ENCODE results near the gene COMMD2.

The COMMD2 gene

GRCh38 chr3:149784064-149784704 is 31.9 kb upstream of the COMMD2 start:
- H3K4me2 ChIP-seq (ENCODE audit: low read length): no peak overlapping the region
- H3K27me3 ChIP-seq (ENCODE audit: insufficient read depth, low read length): no peaks in the 10 kb centered on the region
- H4K8ac ChIP-seq (ENCODE audit: low read depth, low read length): no peak overlapping the region
- H2AK5ac ChIP-seq (ENCODE audit: low read length): no peak overlapping the region
- H3K79me1 ChIP-seq (ENCODE audit: low read length): peaks cover 3% of the 10 kb centered on the region
- H3K9me3 ChIP-seq (ENCODE audit: insufficient read depth, low read depth, low read length): no peaks in the 10 kb centered on the region
- H3K18ac ChIP-seq (ENCODE audit: low read length): no peak overlapping the region
- no peak overlapping the region for H3K4me3 ChIP-seq (ENCODE audit: low read depth, low read length)
- no CpG with 5 or more reads among the region's 5 CpGs for WGBS (ENCODE audit: extremely low coverage, insufficient coverage, insufficient read length)
- DNase-seq: no peak
- no peaks in the 10 kb centered on the region for H3K36me3 ChIP-seq (ENCODE audit: control insufficient read depth in 1 of 2, insufficient read depth in 2 of 2, low read length in 2 of 2)
- H2BK12ac ChIP-seq (ENCODE audit: low read length): peak overlapping the region; percentile 48
- no peaks in the 10 kb centered on the region for H3K79me2 ChIP-seq (ENCODE audit: control insufficient read depth, insufficient read depth, low read length, poor library complexity)
- no peak overlapping the region for H2AFZ ChIP-seq (ENCODE audit: insufficient read depth, low read length, poor library complexity)
- peak overlapping the region; percentile 7 for H3K9ac ChIP-seq (ENCODE audit: low read length)
- H4K91ac ChIP-seq (ENCODE audit: low read depth, low read length): peak overlapping the region; percentile 67
- peaks cover 0 to 4% of the 10 kb centered on the region in 2 experiments for H3K4me1 ChIP-seq (ENCODE audit: control insufficient read depth in 1 of 2, insufficient read depth in 2 of 2, low read length in 2 of 2)
- peak overlapping the region; percentile 46 for H3K27ac ChIP-seq (ENCODE audit: low read depth, low read length)
- H4K12ac ChIP-seq (ENCODE audit: low read depth, low read length): no peak overlapping the region
- no peak overlapping the region for H3K14ac ChIP-seq (ENCODE audit: low read length)
- H3K23ac ChIP-seq (ENCODE audit: low read length): no peak overlapping the region
- peak overlapping the region; percentile 74 for H2BK120ac ChIP-seq (ENCODE audit: insufficient read depth, low read length, poor library complexity)
- H3K4ac ChIP-seq (ENCODE audit: low read depth, low read length): no peak overlapping the region
- H2BK5ac ChIP-seq (ENCODE audit: low read depth, low read length, poor library complexity): no peak overlapping the region

- H3K4me2 ChIP-seq (ENCODE audit: low read length): no peak overlapping the region
- H2AK5ac ChIP-seq (ENCODE audit: low read length): no peak overlapping the region
- no peak overlapping the region for H3K9ac ChIP-seq (ENCODE audit: low read length)
- no peaks in the 10 kb centered on the region for H3K9me3 ChIP-seq (ENCODE audit: insufficient read depth, low read depth, low read length)
- peaks cover 3% of the 10 kb centered on the region for H3K79me1 ChIP-seq (ENCODE audit: low read length)
- H4K12ac ChIP-seq (ENCODE audit: low read depth, low read length): no peak overlapping the region
- peaks cover 0 to 4% of the 10 kb centered on the region in 2 experiments for H3K4me1 ChIP-seq (ENCODE audit: control insufficient read depth in 1 of 2, insufficient read depth in 2 of 2, low read length in 2 of 2)
- H3K4me3 ChIP-seq (ENCODE audit: low read depth, low read length): no peak overlapping the region
- H3K14ac ChIP-seq (ENCODE audit: low read length): no peak overlapping the region
- H2BK5ac ChIP-seq (ENCODE audit: low read depth, low read length, poor library complexity): no peak overlapping the region
- no peak overlapping the region for H2AFZ ChIP-seq (ENCODE audit: insufficient read depth, low read length, poor library complexity)
- no peaks in the 10 kb centered on the region for H3K36me3 ChIP-seq (ENCODE audit: control insufficient read depth in 1 of 2, insufficient read depth in 2 of 2, low read length in 2 of 2)
- DNase-seq: peak in 1 of 2 donors; percentile 63
- no peak overlapping the region for H2BK12ac ChIP-seq (ENCODE audit: low read length)
- H3K79me2 ChIP-seq (ENCODE audit: control insufficient read depth, insufficient read depth, low read length, poor library complexity): no peaks in the 10 kb centered on the region
- no peak overlapping the region for H4K8ac ChIP-seq (ENCODE audit: low read depth, low read length)
- no peak overlapping the region for H4K91ac ChIP-seq (ENCODE audit: low read depth, low read length)
- no peaks in the 10 kb centered on the region for H3K27me3 ChIP-seq (ENCODE audit: insufficient read depth, low read length)
- H3K18ac ChIP-seq (ENCODE audit: low read length): no peak overlapping the region
- no peak overlapping the region for H3K23ac ChIP-seq (ENCODE audit: low read length)
- H2BK120ac ChIP-seq (ENCODE audit: insufficient read depth, low read length, poor library complexity): no peak overlapping the region
- H3K4ac ChIP-seq (ENCODE audit: low read depth, low read length): no peak overlapping the region
- H3K27ac ChIP-seq (ENCODE audit: low read depth, low read length): no peak overlapping the region
Measured at GRCh38 chr3:149783576-149783975, 31.3 kb upstream of the COMMD2 start.

- Histone ChIP-seq H3K9me3 (ENCODE audit: insufficient read depth, low read depth, low read length) (no peaks in the 10 kb centered on the region), H3K9ac (ENCODE audit: low read length) (no peak overlapping the region), H3K4me1 (ENCODE audit: control insufficient read depth in 1 of 2, insufficient read depth in 2 of 2, low read length in 2 of 2) (peaks cover 0 to 7% of the 10 kb centered on the region in 2 experiments), H3K14ac (ENCODE audit: low read length) (no peak overlapping the region), H2AK5ac (ENCODE audit: low read length) (no peak overlapping the region), H2BK5ac (ENCODE audit: low read depth, low read length, poor library complexity) (no peak overlapping the region), H3K4ac (ENCODE audit: low read depth, low read length) (no peak overlapping the region), H3K79me2 (ENCODE audit: control insufficient read depth, insufficient read depth, low read length, poor library complexity) (no peaks in the 10 kb centered on the region), H3K79me1 (ENCODE audit: low read length) (peaks cover 3% of the 10 kb centered on the region), H2AFZ (ENCODE audit: insufficient read depth, low read length, poor library complexity) (no peak overlapping the region), H4K8ac (ENCODE audit: low read depth, low read length) (no peak overlapping the region), H3K4me2 (ENCODE audit: low read length) (no peak overlapping the region), H4K91ac (ENCODE audit: low read depth, low read length) (no peak overlapping the region), H3K23ac (ENCODE audit: low read length) (no peak overlapping the region), H2BK12ac (ENCODE audit: low read length) (no peak overlapping the region), H2BK120ac (ENCODE audit: insufficient read depth, low read length, poor library complexity) (no peak overlapping the region), H4K12ac (ENCODE audit: low read depth, low read length) (no peak overlapping the region), H3K4me3 (ENCODE audit: low read depth, low read length) (no peak overlapping the region), H3K36me3 (ENCODE audit: control insufficient read depth in 1 of 2, insufficient read depth in 2 of 2, low read length in 2 of 2) (no peaks in the 10 kb centered on the region), H3K18ac (ENCODE audit: low read length) (no peak overlapping the region), H3K27ac (ENCODE audit: low read depth, low read length) (no peak overlapping the region), H3K27me3 (ENCODE audit: insufficient read depth, low read length) (no peaks in the 10 kb centered on the region)
- no CpG with 5 or more reads among the region's 3 CpGs for WGBS (ENCODE audit: extremely low coverage, insufficient coverage, insufficient read length)
- no peak for DNase-seq
Measured at GRCh38 chr3:149781741-149782140, 29.5 kb upstream of the COMMD2 start.

- Histone ChIP-seq H4K91ac (ENCODE audit: low read depth, low read length) (no peak overlapping the region), H3K9ac (ENCODE audit: low read length) (no peak overlapping the region), H3K14ac (ENCODE audit: low read length) (no peak overlapping the region), H3K79me2 (ENCODE audit: control insufficient read depth, insufficient read depth, low read length, poor library complexity) (no peaks in the 10 kb centered on the region), H3K4me1 (ENCODE audit: control insufficient read depth in 1 of 2, insufficient read depth in 2 of 2, low read length in 2 of 2) (peaks cover 0 to 7% of the 10 kb centered on the region in 2 experiments), H2BK12ac (ENCODE audit: low read length) (peak overlapping the region; percentile 44), H4K12ac (ENCODE audit: low read depth, low read length) (no peak overlapping the region), H2AFZ (ENCODE audit: insufficient read depth, low read length, poor library complexity) (no peak overlapping the region), H3K27ac (ENCODE audit: low read depth, low read length) (no peak overlapping the region), H3K18ac (ENCODE audit: low read length) (no peak overlapping the region), H2BK120ac (ENCODE audit: insufficient read depth, low read length, poor library complexity) (no peak overlapping the region), H2BK5ac (ENCODE audit: low read depth, low read length, poor library complexity) (no peak overlapping the region), H3K9me3 (ENCODE audit: insufficient read depth, low read depth, low read length) (no peaks in the 10 kb centered on the region), H3K23ac (ENCODE audit: low read length) (no peak overlapping the region), H3K79me1 (ENCODE audit: low read length) (peaks cover 3% of the 10 kb centered on the region), H3K36me3 (ENCODE audit: control insufficient read depth in 1 of 2, insufficient read depth in 2 of 2, low read length in 2 of 2) (no peaks in the 10 kb centered on the region), H3K4me2 (ENCODE audit: low read length) (no peak overlapping the region), H2AK5ac (ENCODE audit: low read length) (no peak overlapping the region), H4K8ac (ENCODE audit: low read depth, low read length) (no peak overlapping the region), H3K27me3 (ENCODE audit: insufficient read depth, low read length) (no peaks in the 10 kb centered on the region), H3K4ac (ENCODE audit: low read depth, low read length) (no peak overlapping the region), H3K4me3 (ENCODE audit: low read depth, low read length) (no peak overlapping the region)
- peak in 1 of 2 donors; percentile 16 for DNase-seq
- no CpG with 5 or more reads among the region's 4 CpGs for WGBS (ENCODE audit: extremely low coverage, insufficient coverage, insufficient read length)
Measured at GRCh38 chr3:149781211-149781610, 28.9 kb upstream of the COMMD2 start.
